AG08396 (cell line): ENCODE measurements around the gene ATP2C1.
A peak's percentile ranks its signal among the peaks of the same experiment; 100 is the strongest.
"Not testable (repeated sequence)": the region's sequence is repeated elsewhere in the genome, so short reads cannot be mapped to it uniquely, and the experiment has no call there.

Source experiments
- DNase-seq: peaks from one replicate; pipeline ENCODE4 v3.0.0; 2012; ENCODE audit warnings: low spot score, mixed read lengths

ATP2C1 gene

GRCh38 chr3:130893376-130894129, at the start of gene ATP2C1:
TSS of gene ATP2C1 (plus strand) at chr3:130894084. CDS start at chr3:130894770, 686 bp downstream.
- peak; percentile 96 for DNase-seq

GRCh38 chr3:130844462-130844861, 49.4 kb upstream of the ATP2C1 start:
- DNase-seq: no peak

- no peak for DNase-seq
Observed at GRCh38 chr3:130846181-130846580, 47.7 kb upstream of the ATP2C1 start.

GRCh38 chr3:130849091-130849552, 44.8 kb upstream of the ATP2C1 start:
- no peak for DNase-seq

- no peak for DNase-seq
Observed at GRCh38 chr3:130850044-130850797, 43.7 kb upstream of the ATP2C1 start.

- DNase-seq: no peak
Observed at GRCh38 chr3:130850843-130851242, 43.0 kb upstream of the ATP2C1 start.

- no peak for DNase-seq
Observed at GRCh38 chr3:130851277-130851676, 42.6 kb upstream of the ATP2C1 start.

GRCh38 chr3:130853581-130853980, 40.3 kb upstream of the ATP2C1 start:
- DNase-seq: no peak

- DNase-seq: no peak
Observed at GRCh38 chr3:130854208-130854864, 39.5 kb upstream of the ATP2C1 start.

GRCh38 chr3:130857336-130858026, 36.4 kb upstream of the ATP2C1 start:
- DNase-seq: no peak

GRCh38 chr3:130862130-130862529, 31.8 kb upstream of the ATP2C1 start:
- not testable (repeated sequence) for DNase-seq

GRCh38 chr3:130865489-130865888, 28.4 kb upstream of the ATP2C1 start:
- no peak for DNase-seq

- DNase-seq: no peak
Observed at GRCh38 chr3:130866327-130866726, 27.6 kb upstream of the ATP2C1 start.

GRCh38 chr3:130870423-130870822, 23.5 kb upstream of the ATP2C1 start:
- no peak for DNase-seq

- no peak for DNase-seq
Observed at GRCh38 chr3:130876594-130876993, 17.3 kb upstream of the ATP2C1 start.

- no peak for DNase-seq
Observed at GRCh38 chr3:130878464-130878863, 15.4 kb upstream of the ATP2C1 start.

GRCh38 chr3:130889416-130889946, 4.4 kb upstream of the ATP2C1 start:
- no peak for DNase-seq

- peak; percentile 76 for DNase-seq
Observed at GRCh38 chr3:130892759-130893375, 1.0 kb upstream of the ATP2C1 start.

- DNase-seq: peak; percentile 41
Observed at GRCh38 chr3:130894130-130894985, 474 bp downstream of the ATP2C1 start.

GRCh38 chr3:130894986-130895280, 1.0 kb downstream of the ATP2C1 start:
- no peak for DNase-seq
